C4-2B (cell line): Measurements from ENCODE around the gene PPP1CB.

ENCODE experiments used
- ZFX ChIP-seq: fragments of 450-650 bp; IDR thresholded peaks from 2 replicates; pipeline ENCODE4 v1.6.1; 2017
- TF ChIP-seq, protein P1 (sequence below): fragments of 450-650 bp; conservative IDR thresholded peaks from 2 replicates; pipeline ENCODE4 v1.5.1; 2017; ENCODE audit warnings: mild to moderate bottlenecking

DNA sequence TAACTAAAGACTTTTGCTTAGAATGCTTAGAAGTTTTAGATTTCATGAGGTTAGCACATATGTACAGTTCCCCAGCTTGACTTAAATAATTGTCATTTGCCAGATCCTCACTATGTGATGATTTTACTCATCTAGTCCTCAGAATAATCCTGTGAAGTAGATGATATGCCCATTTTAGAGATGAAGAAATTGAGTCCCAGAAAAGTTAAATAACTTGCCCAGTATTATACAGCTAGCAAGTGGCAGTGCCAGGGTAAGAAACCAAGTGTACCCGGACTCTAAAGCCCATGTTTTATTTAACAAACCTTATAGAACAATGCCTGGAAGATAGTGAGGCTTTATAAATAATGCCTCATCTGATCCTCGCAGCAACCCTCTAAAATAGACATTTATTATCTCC lies 87.3 kb downstream of the PPP1CB start:
- TF ChIP-seq, protein P1, sequence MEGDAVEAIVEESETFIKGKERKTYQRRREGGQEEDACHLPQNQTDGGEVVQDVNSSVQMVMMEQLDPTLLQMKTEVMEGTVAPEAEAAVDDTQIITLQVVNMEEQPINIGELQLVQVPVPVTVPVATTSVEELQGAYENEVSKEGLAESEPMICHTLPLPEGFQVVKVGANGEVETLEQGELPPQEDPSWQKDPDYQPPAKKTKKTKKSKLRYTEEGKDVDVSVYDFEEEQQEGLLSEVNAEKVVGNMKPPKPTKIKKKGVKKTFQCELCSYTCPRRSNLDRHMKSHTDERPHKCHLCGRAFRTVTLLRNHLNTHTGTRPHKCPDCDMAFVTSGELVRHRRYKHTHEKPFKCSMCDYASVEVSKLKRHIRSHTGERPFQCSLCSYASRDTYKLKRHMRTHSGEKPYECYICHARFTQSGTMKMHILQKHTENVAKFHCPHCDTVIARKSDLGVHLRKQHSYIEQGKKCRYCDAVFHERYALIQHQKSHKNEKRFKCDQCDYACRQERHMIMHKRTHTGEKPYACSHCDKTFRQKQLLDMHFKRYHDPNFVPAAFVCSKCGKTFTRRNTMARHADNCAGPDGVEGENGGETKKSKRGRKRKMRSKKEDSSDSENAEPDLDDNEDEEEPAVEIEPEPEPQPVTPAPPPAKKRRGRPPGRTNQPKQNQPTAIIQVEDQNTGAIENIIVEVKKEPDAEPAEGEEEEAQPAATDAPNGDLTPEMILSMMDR: no peak
- no peak for TF ChIP-seq ZFX
